ENCODE measurements around the gene FGD6.

GRCh38 chr12:95205016-95205624 is 12.1 kb downstream of the FGD6 start:
- TF ChIP-seq, protein P1, sequence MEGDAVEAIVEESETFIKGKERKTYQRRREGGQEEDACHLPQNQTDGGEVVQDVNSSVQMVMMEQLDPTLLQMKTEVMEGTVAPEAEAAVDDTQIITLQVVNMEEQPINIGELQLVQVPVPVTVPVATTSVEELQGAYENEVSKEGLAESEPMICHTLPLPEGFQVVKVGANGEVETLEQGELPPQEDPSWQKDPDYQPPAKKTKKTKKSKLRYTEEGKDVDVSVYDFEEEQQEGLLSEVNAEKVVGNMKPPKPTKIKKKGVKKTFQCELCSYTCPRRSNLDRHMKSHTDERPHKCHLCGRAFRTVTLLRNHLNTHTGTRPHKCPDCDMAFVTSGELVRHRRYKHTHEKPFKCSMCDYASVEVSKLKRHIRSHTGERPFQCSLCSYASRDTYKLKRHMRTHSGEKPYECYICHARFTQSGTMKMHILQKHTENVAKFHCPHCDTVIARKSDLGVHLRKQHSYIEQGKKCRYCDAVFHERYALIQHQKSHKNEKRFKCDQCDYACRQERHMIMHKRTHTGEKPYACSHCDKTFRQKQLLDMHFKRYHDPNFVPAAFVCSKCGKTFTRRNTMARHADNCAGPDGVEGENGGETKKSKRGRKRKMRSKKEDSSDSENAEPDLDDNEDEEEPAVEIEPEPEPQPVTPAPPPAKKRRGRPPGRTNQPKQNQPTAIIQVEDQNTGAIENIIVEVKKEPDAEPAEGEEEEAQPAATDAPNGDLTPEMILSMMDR (IDR thresholded peaks at IDR 0.05; ENCODE audit: low read length) = no peak
- no peak for TF ChIP-seq EZH2 (IDR thresholded peaks at IDR 0.05; ENCODE audit: borderline replicate concordance, low read length)
